22Rv1 (cell line): ENCODE data around the gene RNU6-7.

Experiments used
- H3K27ac ChIP-seq: fragments of 450-650 bp; 2 replicates; pipeline ENCODE4 v1.5.1; 2017
- ZFX ChIP-seq: fragments of 450-650 bp; IDR thresholded peaks from 2 replicates; pipeline ENCODE4 v1.6.1; 2017; ENCODE audit warnings: antibody characterized with exemption, borderline replicate concordance
- TF ChIP-seq, protein P1 (sequence below): fragments of 450-650 bp; IDR thresholded peaks from 2 replicates; pipeline ENCODE4 v1.5.1; 2017; ENCODE audit warnings: mild to moderate bottlenecking

Gene RNU6-7

DNA sequence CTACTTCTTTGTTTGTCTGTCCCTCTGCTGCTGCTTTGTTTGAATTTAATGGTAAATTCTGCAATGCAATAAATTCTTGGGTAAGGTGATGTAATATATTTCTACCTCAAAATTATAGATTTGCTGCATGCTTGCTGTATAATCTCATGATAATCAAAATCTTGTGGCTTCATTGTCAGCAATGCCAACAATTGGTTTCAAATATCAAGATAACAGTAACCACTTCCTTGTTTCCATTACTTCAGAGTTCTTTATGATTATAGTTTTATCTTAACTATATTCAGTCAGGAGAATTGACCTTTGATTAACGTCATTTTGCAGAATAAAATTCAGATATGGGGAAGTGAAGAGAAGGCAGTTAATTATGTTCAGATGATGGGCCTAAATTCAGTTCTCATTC lies 31.4 kb downstream of the RNU6-7 start:
- no peak for TF ChIP-seq ZFX
- TF ChIP-seq, protein P1, sequence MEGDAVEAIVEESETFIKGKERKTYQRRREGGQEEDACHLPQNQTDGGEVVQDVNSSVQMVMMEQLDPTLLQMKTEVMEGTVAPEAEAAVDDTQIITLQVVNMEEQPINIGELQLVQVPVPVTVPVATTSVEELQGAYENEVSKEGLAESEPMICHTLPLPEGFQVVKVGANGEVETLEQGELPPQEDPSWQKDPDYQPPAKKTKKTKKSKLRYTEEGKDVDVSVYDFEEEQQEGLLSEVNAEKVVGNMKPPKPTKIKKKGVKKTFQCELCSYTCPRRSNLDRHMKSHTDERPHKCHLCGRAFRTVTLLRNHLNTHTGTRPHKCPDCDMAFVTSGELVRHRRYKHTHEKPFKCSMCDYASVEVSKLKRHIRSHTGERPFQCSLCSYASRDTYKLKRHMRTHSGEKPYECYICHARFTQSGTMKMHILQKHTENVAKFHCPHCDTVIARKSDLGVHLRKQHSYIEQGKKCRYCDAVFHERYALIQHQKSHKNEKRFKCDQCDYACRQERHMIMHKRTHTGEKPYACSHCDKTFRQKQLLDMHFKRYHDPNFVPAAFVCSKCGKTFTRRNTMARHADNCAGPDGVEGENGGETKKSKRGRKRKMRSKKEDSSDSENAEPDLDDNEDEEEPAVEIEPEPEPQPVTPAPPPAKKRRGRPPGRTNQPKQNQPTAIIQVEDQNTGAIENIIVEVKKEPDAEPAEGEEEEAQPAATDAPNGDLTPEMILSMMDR: no peak
- no peak overlapping the region for H3K27ac ChIP-seq

DNA sequence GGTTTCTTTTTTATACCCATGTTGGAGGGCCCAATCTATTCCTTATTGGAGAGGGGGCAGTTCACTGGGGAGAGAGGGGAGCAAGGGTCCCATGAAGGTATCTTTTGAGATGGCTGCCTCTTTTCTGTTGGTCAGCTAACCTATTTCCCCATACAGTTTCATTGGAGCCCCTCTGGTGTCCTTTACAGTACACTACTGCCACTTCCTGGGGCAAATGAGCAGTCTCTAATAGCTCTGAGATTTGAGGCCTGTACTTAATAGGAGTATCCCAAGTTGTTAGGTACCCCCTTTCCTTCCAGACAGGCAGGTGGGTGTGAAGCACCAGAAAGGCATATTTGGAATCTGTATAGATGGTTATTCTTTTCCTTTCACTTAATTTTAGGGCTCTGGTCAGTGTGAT lies 42.6 kb downstream of the RNU6-7 start:
- no peak for TF ChIP-seq ZFX
- TF ChIP-seq, protein P1: no peak

DNA sequence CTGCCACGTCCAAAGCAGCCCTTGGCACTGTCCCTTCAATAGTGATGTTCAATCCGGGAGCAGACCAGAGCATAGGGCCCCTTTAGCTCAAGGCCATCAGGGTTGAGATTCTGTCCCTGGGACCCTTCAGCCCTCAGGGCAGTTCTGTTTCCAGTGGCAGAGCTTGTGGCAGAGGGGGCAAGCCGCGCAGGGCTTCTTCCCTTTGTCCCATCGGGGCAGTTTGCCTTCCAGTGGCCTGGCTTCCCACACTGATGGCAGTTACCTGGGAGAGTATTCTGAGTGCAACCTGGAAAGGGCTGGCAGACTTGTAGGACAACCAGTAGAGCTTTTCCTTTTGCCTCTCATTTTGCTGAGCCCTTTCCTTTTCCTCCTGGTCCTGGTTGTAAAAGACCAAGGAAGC lies 44.9 kb downstream of the RNU6-7 start:
- TF ChIP-seq, protein P1: no peak
- no peak for TF ChIP-seq ZFX
- no peak overlapping the region for H3K27ac ChIP-seq

More for the DNA sequence above, 42.6 kb downstream of the RNU6-7 start:
- H3K27ac ChIP-seq: no peak overlapping the region

DNA sequence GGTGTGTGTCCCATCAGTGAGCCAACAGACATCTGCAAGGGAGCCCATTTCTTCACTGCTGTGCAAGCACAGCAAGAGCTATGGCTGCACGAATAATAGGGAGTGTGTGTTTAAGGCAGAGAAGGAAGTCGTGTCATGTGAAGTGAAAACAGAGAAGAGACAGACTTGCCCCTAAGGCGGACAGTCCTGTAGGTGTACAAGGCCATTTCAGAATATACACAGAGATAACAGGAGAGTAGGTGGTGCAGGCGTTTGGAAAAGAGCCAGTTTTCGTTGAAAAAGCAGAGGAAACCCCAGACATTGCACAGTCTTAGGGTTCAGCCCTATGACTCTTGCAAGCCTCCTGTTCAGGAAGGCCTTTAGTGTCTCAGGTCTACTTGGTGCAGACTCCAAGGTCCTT lies 47.5 kb downstream of the RNU6-7 start:
- TF ChIP-seq ZFX: no peak
- TF ChIP-seq, protein P1: no peak

DNA sequence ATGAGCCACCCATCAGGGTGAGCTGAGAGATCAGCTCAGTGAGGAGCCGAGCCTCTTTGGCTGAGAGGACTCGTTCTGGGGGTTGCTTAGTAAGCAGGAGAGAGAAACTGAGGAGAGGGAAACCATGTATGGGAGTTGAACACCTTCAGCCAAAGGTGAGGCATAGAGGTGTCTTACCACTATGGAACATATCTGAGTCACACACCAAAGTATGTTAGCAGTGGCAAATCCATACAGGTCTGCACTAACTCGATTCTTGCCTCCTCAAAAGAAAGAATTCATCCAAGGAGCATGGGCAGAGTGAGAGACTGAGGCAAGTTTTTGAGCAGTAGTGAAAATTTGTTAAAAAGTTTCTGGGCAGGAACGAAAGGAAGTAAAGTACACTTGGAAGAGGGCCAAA lies 47.9 kb downstream of the RNU6-7 start:
- H3K27ac ChIP-seq: no peak overlapping the region
- TF ChIP-seq, protein P1: no peak
- no peak for TF ChIP-seq ZFX

More for the DNA sequence above, 47.5 kb downstream of the RNU6-7 start:
- H3K27ac ChIP-seq: no peak overlapping the region

DNA sequence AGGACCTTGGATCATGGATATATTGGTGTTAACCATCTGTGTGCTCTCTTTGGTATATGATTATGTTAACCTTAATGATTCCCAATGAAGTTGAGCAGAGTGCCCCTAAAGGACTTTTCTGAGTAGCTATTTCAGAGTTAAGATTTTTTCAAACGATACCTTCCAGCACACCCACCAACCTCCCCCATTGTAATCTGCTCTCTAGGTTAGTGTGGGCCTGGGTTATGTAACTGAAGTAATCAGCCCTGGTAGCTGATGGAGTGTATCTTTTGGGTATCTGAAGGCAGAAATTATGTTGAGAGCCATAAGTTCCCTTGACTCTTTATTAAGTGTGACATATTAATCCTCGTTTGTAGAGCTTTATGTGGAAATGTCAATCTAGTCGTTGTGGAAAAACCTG lies 48.8 kb downstream of the RNU6-7 start:
- no peak overlapping the region for H3K27ac ChIP-seq
- no peak for TF ChIP-seq ZFX
- TF ChIP-seq, protein P1: no peak

DNA sequence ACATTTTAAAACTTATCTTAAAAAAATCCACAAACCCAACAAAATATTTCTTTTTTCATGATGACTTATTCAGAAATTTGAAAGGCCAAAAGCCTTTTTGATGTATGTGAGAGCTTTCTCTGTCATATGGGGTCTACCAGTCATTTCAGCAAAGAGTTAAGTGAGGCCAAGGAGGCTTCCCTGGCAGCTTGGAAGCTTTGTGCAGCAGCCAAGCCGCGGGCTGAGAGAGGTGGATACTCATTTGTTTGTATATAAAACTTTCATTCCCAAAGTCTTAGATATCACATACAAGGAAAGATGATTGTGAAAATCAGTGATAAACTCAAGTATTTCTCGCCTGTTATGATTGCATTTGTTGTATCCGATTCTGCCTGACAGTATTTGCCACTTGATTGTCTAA lies 49.7 kb downstream of the RNU6-7 start:
- TF ChIP-seq, protein P1: no peak
- TF ChIP-seq ZFX: no peak
- no peak overlapping the region for H3K27ac ChIP-seq
